Hepatocyte (in vitro differentiated cells): ENCODE measurements around the gene PRDM16. TPM values are rescaled to one million over a fixed set of nuclear protein-coding genes. Genes with fewer than 3 reads are reported as not detected.

Experiments used
- DNase-seq: peaks from one replicate; pipeline ENCODE4 v3.0.0-alpha.2; 2016; ENCODE audit warnings: low spot score
- H2AFZ ChIP-seq: fragments of 200-600 bp; sonication (generic); 2 replicates; pipeline ENCODE4 v1.6.0; 2016; ENCODE audit warnings: antibody characterized with exemption, mild to moderate bottlenecking
- H3K27ac ChIP-seq: fragments of 200-600 bp; sonication (generic); 2 replicates; pipeline ENCODE4 v1.5.1; 2016; ENCODE audit warnings: mild to moderate bottlenecking
- H3K27me3 ChIP-seq: fragments of 200-600 bp; sonication (generic); 2 replicates; pipeline ENCODE4 v1.6.1; 2016
- H3K36me3 ChIP-seq: fragments of 200-600 bp; sonication (generic); replicated peaks from 2 replicates; pipeline ENCODE4 v1.5.1; 2016; ENCODE audit warnings: low read depth; ENCODE audit not compliant: insufficient read depth
- H3K4me1 ChIP-seq: fragments of 200-600 bp; sonication (generic); 2 replicates; pipeline ENCODE4 v1.5.1; 2016; ENCODE audit warnings: mild to moderate bottlenecking, moderate library complexity; ENCODE audit not compliant: insufficient read depth
- H3K4me2 ChIP-seq: fragments of 200-600 bp; sonication (generic); 2 replicates; pipeline ENCODE4 v1.6.0; 2016
- H3K4me3 ChIP-seq: fragments of 200-600 bp; sonication (generic); 2 replicates; pipeline ENCODE4 v1.5.1; 2016; ENCODE audit warnings: mild to moderate bottlenecking
- H3K79me2 ChIP-seq: fragments of 200-600 bp; sonication (generic); 2 replicates; pipeline ENCODE4 v1.6.0; 2017; ENCODE audit warnings: mild to moderate bottlenecking
- H3K9me2 ChIP-seq: fragments of 200-600 bp; sonication (generic); replicated peaks from 2 replicates; pipeline ENCODE4 v1.6.0; 2017; ENCODE audit warnings: mild to moderate bottlenecking; ENCODE audit not compliant: insufficient read depth
- H3K9me3 ChIP-seq: fragments of 200-600 bp; sonication (generic); 2 replicates; pipeline ENCODE4 v1.5.1; 2016; ENCODE audit warnings: low read depth, mild to moderate bottlenecking
- H4K20me1 ChIP-seq: fragments of 200-600 bp; sonication (generic); 2 replicates; pipeline ENCODE4 v1.6.0; 2016; ENCODE audit warnings: mild to moderate bottlenecking; ENCODE audit not compliant: insufficient read depth, poor library complexity, severe bottlenecking
- EZH2 ChIP-seq: fragments of 200-600 bp; sonication (generic); IDR thresholded peaks from 2 replicates; pipeline ENCODE4 v1.6.1; 2016; ENCODE audit warnings: antibody characterized with exemption, mild to moderate bottlenecking, borderline replicate concordance
- EZH2phosphoT487 ChIP-seq: fragments of 200-600 bp; sonication (generic); IDR thresholded peaks from one replicate; pipeline ENCODE4 v1.6.1; 2018; ENCODE audit warnings: antibody characterized with exemption, mild to moderate bottlenecking, low read depth, moderate library complexity; ENCODE audit not compliant: unreplicated experiment, severe bottlenecking
- WGBS: methylation state at CpG from one replicate; pipeline ENCODE4 v1.1.6; 2016; ENCODE audit warnings: low lambda C conversion rate; ENCODE audit errors: missing lambda C conversion rate; 5-methylcytosine and 5-hydroxymethylcytosine counted together
- polyA plus RNA-seq: library from polyadenylated mRNA; unstranded; fragments of >200 nt; fragmentation: Nextera tagmentation; extraction: Ambion mirVana; gene quantifications from 2 replicates; pipeline ENCODE4 v1.2.1, GENCODE V29; 2016
- total RNA-seq: library from RNA; depleted of rRNA; stranded (reverse); fragments of >200 nt; gene quantifications from 2 replicates; pipeline ENCODE4 v1.2.3, GENCODE V29; 2014
- TF ChIP-seq, protein P1 (sequence below): fragments of 200-600 bp; sonication (generic); IDR thresholded peaks from 2 replicates; pipeline ENCODE4 v1.5.1; 2016; ENCODE audit warnings: antibody characterized with exemption, mild to moderate bottlenecking; ENCODE audit not compliant: poor library complexity

Gene PRDM16
- total and polyA plus RNA-seq, 2 experiments from 2014 or later, result 8.1 to 9.9 TPM

GRCh38 chr1:3029481-3029961 lies 39.5 kb upstream of the PRDM16 start:
- Histone ChIP-seq H3K27me3 (no peaks in the 10 kb centered on the region), H3K4me1 (no peaks in the 10 kb centered on the region), H2AFZ (no peak overlapping the region), H4K20me1 (no peaks in the 10 kb centered on the region), H3K79me2 (no peaks in the 10 kb centered on the region), H3K27ac (no peak overlapping the region), H3K36me3 (no peaks in the 10 kb centered on the region), H3K4me2 (no peak overlapping the region), H3K9me3 (no peaks in the 10 kb centered on the region), H3K4me3 (no peak overlapping the region), H3K9me2 (no peaks in the 10 kb centered on the region)
- TF ChIP-seq, protein P1, sequence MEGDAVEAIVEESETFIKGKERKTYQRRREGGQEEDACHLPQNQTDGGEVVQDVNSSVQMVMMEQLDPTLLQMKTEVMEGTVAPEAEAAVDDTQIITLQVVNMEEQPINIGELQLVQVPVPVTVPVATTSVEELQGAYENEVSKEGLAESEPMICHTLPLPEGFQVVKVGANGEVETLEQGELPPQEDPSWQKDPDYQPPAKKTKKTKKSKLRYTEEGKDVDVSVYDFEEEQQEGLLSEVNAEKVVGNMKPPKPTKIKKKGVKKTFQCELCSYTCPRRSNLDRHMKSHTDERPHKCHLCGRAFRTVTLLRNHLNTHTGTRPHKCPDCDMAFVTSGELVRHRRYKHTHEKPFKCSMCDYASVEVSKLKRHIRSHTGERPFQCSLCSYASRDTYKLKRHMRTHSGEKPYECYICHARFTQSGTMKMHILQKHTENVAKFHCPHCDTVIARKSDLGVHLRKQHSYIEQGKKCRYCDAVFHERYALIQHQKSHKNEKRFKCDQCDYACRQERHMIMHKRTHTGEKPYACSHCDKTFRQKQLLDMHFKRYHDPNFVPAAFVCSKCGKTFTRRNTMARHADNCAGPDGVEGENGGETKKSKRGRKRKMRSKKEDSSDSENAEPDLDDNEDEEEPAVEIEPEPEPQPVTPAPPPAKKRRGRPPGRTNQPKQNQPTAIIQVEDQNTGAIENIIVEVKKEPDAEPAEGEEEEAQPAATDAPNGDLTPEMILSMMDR, result no peak
- no peak for TF ChIP-seq EZH2
- no peak for TF ChIP-seq EZH2phosphoT487
- 90% methylated on average over 11 of the region's 11 CpGs for WGBS
- DNase-seq, result no peak

DNA sequence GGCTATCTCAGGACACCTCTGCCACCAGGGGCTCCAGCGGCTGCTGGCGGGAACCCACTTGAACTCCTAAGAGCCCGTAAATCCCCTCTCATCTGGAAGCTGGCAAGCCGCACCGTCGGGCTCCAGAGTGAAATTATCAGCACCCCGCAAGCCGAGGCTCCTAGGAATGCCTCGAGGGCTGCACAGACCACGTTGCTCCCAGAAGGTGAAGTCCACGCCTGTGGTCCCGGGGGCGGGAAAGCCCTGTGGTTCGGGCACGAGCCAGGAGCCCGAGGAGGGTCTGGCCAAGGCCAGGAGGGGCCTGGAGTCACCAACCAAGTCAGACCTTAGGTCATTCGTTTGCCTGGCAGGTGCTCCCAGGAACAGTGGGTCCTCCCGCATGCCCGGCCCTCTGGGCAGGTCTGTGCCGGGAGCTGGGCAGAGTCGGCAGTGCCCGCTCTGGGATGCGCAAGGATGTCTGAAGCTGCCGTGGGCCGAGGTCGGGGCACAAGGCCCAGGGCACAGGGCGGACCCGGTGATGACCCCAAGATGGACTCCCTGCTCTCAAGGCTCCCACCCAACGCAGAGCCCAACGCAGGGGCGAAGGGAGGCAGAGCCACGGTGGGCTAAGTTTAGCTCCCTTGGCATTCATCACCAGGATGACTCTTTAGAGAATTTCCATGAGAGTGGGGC lies 38.9 kb upstream of the PRDM16 start:
- H3K27me3 ChIP-seq, result no peaks in the 10 kb centered on the region
- DNase-seq, result no peak
- 92% methylated on average over 26 of the region's 32 CpGs for WGBS

DNA sequence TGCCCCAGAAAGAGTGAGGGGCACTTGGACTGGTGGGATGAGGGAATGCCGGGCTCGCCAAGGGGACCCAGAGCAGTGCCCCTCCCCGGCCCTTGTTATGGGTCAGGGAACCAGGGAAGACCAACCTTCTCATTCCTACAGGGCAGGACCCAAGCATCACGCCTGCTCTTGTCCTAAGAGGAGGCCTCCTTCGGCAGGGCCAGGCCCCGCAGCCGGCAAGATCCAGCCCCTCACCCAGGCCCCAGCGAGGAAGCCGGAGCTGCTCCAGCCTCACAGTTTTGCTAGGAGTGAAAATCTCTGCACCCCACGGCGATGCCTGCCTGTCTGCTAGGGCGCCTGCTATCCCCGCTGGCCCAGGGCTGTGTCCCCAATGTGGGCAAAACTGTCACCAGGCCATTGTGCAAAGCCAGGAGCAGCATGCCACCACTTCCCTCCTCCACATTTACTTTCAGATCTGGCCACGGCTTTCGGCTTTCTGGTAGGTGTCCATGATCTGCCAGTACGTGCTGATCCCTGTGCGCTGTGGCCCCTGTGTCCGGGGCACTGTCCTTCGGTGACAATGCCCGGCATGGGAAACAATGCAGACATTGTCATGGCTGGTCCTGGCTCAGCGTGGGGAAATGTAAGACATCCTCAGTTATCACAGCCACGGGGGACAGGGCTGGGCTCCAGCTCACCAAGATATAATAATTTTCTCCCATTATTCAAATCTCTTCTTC lies 38.2 kb upstream of the PRDM16 start:
- H3K27me3 ChIP-seq, result no peaks in the 10 kb centered on the region
- TF ChIP-seq EZH2phosphoT487 (no peak), EZH2 (no peak)
- TF ChIP-seq, protein P1, result no peak
- H3K4me1 ChIP-seq, result no peaks in the 10 kb centered on the region
- no peaks in the 10 kb centered on the region for H3K9me3 ChIP-seq
- H3K4me3 ChIP-seq, result no peak overlapping the region
- H4K20me1 ChIP-seq, result no peaks in the 10 kb centered on the region
- no peak overlapping the region for H3K4me2 ChIP-seq
- 90% methylated on average over 22 of the region's 22 CpGs for WGBS
- no peaks in the 10 kb centered on the region for H3K79me2 ChIP-seq
- no peaks in the 10 kb centered on the region for H3K9me2 ChIP-seq
- no peak overlapping the region for H3K27ac ChIP-seq
- H3K36me3 ChIP-seq, result no peaks in the 10 kb centered on the region
- H2AFZ ChIP-seq, result no peak overlapping the region
- no peak for DNase-seq

More for the DNA sequence above, 38.9 kb upstream of the PRDM16 start:
- TF ChIP-seq EZH2phosphoT487 (no peak), EZH2 (no peak)
- TF ChIP-seq, protein P1, result no peak
- Histone ChIP-seq H3K4me1 (no peaks in the 10 kb centered on the region), H3K36me3 (no peaks in the 10 kb centered on the region), H3K4me2 (no peak overlapping the region), H2AFZ (no peak overlapping the region), H3K27ac (no peak overlapping the region), H3K79me2 (no peaks in the 10 kb centered on the region), H3K4me3 (no peak overlapping the region), H3K9me2 (no peaks in the 10 kb centered on the region), H4K20me1 (no peaks in the 10 kb centered on the region), H3K9me3 (no peaks in the 10 kb centered on the region)
